Esophagus squamous epithelium (tissue), 5 donors: ENCODE results near the gene SETBP1. TPM values are rescaled to one million over a fixed set of nuclear protein-coding genes. Genes with fewer than 3 reads are reported as not detected.

Source experiments
- DNase-seq: peaks from one replicate; lab custom pipeline; 2025; lab: John Stamatoyannopoulos, UW
- H3K27ac ChIP-seq, 4 donors: fragments of 200-600 bp; sonication (generic); one replicate each; pipeline ENCODE4 v1.5.1; 2016 to 2019; ENCODE audit warnings: mild to moderate bottlenecking in 1 of 4
- H3K27me3 ChIP-seq, 4 donors: fragments of 200-600 bp; sonication (generic); 1 replicate in 3 of 4; 2 replicates in 1 of 4; pipeline versions ENCODE4 v1.5.1 to v1.6.0; 2017 to 2021; ENCODE audit warnings: antibody characterized with exemption in 1 of 4
- H3K36me3 ChIP-seq, 3 donors: fragments of 200-600 bp; sonication (generic); one replicate each; pipeline ENCODE4 v1.5.1; 2016 to 2019
- H3K4me1 ChIP-seq, 3 donors: fragments of 200-600 bp; sonication (generic); one replicate each; pipeline ENCODE4 v1.5.1; 2017 to 2019
- H3K4me3 ChIP-seq, 4 donors: fragments of 200-600 bp; sonication (generic); 1 replicate in 3 of 4; 2 replicates in 1 of 4; pipeline ENCODE4 v1.5.1; 2016 to 2019; ENCODE audit warnings: mild to moderate bottlenecking in 2 of 4, moderate library complexity in 1 of 4
- H3K9me3 ChIP-seq, 3 donors: fragments of 200-600 bp; sonication (generic); one replicate each; pipeline ENCODE4 v1.5.1; 2016 to 2019
- CTCF ChIP-seq, 6 experiments: fragments of 450-650 bp in 4 of 6; fragments of 200-600 bp in 2 of 6; sonication (generic) in 2 of 6; IDR thresholded peaks; one replicate each; pipeline ENCODE4 v1.5.1; 2016 to 2019; ENCODE audit warnings: antibody characterized with exemption in 6 of 6, mild to moderate bottlenecking in 4 of 6, moderate library complexity in 4 of 6
- POLR2A ChIP-seq, 4 donors: fragments of 450-650 bp; IDR thresholded peaks; one replicate each; pipeline ENCODE4 v1.6.1; 2017; ENCODE audit warnings: antibody characterized with exemption in 4 of 4, mild to moderate bottlenecking in 4 of 4, moderate library complexity in 3 of 4
- WGBS, 2 donors: methylation state at CpG; one replicate each; pipeline ENCODE4 v1.1.5; 2018; 5-methylcytosine and 5-hydroxymethylcytosine counted together
- intact Hi-C: fragments of 100-400 bp; cut with DNase I; formaldehyde crosslinking; loops from one replicate; pipeline ENCODE4 v1.15.0; 2022
- total RNA-seq, 4 donors: library from RNA; depleted of rRNA; stranded (reverse); fragments of >200 nt; gene quantifications; one replicate each; pipeline ENCODE4 v1.1.0, GENCODE V29; 2016
- donor health status: DM: yes; HTN: yes; CAD: no.

SETBP1 gene
- total RNA-seq, 4 donors from 2014 or later = 2.6 to 18.5 (median 6.4) TPM

- peak overlapping the region; percentile 66 to 92 (median 78) for H3K4me3 ChIP-seq
- H3K27me3 ChIP-seq = peaks cover 0 to 21% (median 0%) of the 10 kb centered on the region in 4 donors
- peak overlapping the region; percentile 90 to 96 (median 95) for H3K27ac ChIP-seq
- DNase-seq = peak; percentile 37
- intact Hi-C loops = loop anchor here (10.0 kb wide), 1 partner anchor 536 kb away; no protein-coding TSS in a partner anchor
- H3K36me3 ChIP-seq = no peaks in the 10 kb centered on the region
- TF ChIP-seq POLR2A (IDR thresholded peaks at IDR 0.05) (peak in 2 of 4 donors; percentile 76), CTCF (IDR thresholded peaks at IDR 0.05) (peak; percentile 29 to 75 (median 64))
- no peaks in the 10 kb centered on the region for H3K9me3 ChIP-seq
- H3K4me1 ChIP-seq = peaks cover 0 to 47% (median 0%) of the 10 kb centered on the region in 3 donors
- 0% methylated on average over 13 of the region's 102 CpGs for WGBS, 2 donors
These were observed 1.4 kb upstream of the SETBP1 start for GRCh38 chr18:44679056-44679913.

- peak overlapping the region; percentile 66 to 92 (median 78) for H3K4me3 ChIP-seq
- no peaks in the 10 kb centered on the region for H3K9me3 ChIP-seq
- 0% methylated on average over 13 of the region's 41 CpGs; no CpG with 5 or more reads in 1 of the 2 donors for WGBS, 2 donors
- intact Hi-C loops = loop anchor here (10.0 kb wide), 3 partner anchors 145 to 535 kb away; no protein-coding TSS in a partner anchor
- no peak for DNase-seq
- peaks cover 0 to 21% (median 0%) of the 10 kb centered on the region in 4 donors for H3K27me3 ChIP-seq
- H3K27ac ChIP-seq = peak overlapping the region; percentile 90 to 95 (median 95)
- no peaks in the 10 kb centered on the region for H3K36me3 ChIP-seq
- H3K4me1 ChIP-seq = peaks cover 0 to 53% (median 0%) of the 10 kb centered on the region in 3 donors
- TF ChIP-seq POLR2A (IDR thresholded peaks at IDR 0.05) (no peak), CTCF (IDR thresholded peaks at IDR 0.05) (no peak)
These were observed 795 bp upstream of the SETBP1 start for GRCh38 chr18:44679914-44680272.

- DNase-seq = no peak
- 13 to 14% methylated on average over 22 to 24 of the region's 24 CpGs for WGBS, 2 donors
- Histone ChIP-seq H3K4me3 (peak overlapping the region; percentile 66 to 92 (median 78)), H3K9me3 (no peaks in the 10 kb centered on the region), H3K36me3 (no peaks in the 10 kb centered on the region), H3K4me1 (peaks cover 0 to 67% (median 8%) of the 10 kb centered on the region in 3 donors), H3K27ac (peak overlapping the region; percentile 90 to 95 (median 95)), H3K27me3 (peaks cover 0 to 21% (median 0%) of the 10 kb centered on the region in 4 donors)
- intact Hi-C loops = loop anchor here (10.0 kb wide), 2 partner anchors 143 to 213 kb away; no protein-coding TSS in a partner anchor
- TF ChIP-seq CTCF (IDR thresholded peaks at IDR 0.05) (no peak), POLR2A (IDR thresholded peaks at IDR 0.05) (no peak)
These were observed 635 bp downstream of the SETBP1 start for GRCh38 chr18:44681076-44681970.

GRCh38 chr18:44682201-44682870 is 1.6 kb downstream of the SETBP1 start:
- no peak for DNase-seq
- H3K4me3 ChIP-seq = peak overlapping the region in 3 of 4 donors; percentile 70 to 92 (median 86)
- no peaks in the 10 kb centered on the region for H3K9me3 ChIP-seq
- WGBS, 2 donors = 56 to 63% methylated on average over 11 to 12 of the region's 12 CpGs
- H3K27me3 ChIP-seq = peaks cover 0 to 21% (median 0%) of the 10 kb centered on the region in 4 donors
- peak in 2 of 4 donors; percentile 7 to 20 for TF ChIP-seq POLR2A (IDR thresholded peaks at IDR 0.05)
- no peak for TF ChIP-seq CTCF (IDR thresholded peaks at IDR 0.05)
- peak overlapping the region; percentile 90 to 95 (median 95) for H3K27ac ChIP-seq
- no peaks in the 10 kb centered on the region for H3K36me3 ChIP-seq
- intact Hi-C loops = loop anchor here (10.0 kb wide), 2 partner anchors 142 to 212 kb away; no protein-coding TSS in a partner anchor
- peaks cover 0 to 77% (median 8%) of the 10 kb centered on the region in 3 donors for H3K4me1 ChIP-seq
